GM10847 (cell line): ENCODE results near the gene LMAN1L.
A peak's percentile ranks its signal among the peaks of the same experiment; 100 is the strongest.

ENCODE experiments used
- POLR2A ChIP-seq: IDR thresholded peaks from 2 replicates; pipeline ENCODE4 v1.6.1; 2011; ENCODE audit not compliant: insufficient read length; ENCODE audit errors: extremely low read depth

The LMAN1L gene

GRCh38 chr15:74778599-74778970 lies 34.0 kb upstream of the LMAN1L start:
- no peak for TF ChIP-seq POLR2A

GRCh38 chr15:74779162-74779648 lies 33.4 kb upstream of the LMAN1L start:
- no peak for TF ChIP-seq POLR2A

- TF ChIP-seq POLR2A = no peak
These were observed 31.9 kb upstream of the LMAN1L start for GRCh38 chr15:74780523-74781430.

GRCh38 chr15:74781431-74782258 lies 31.0 kb upstream of the LMAN1L start, which contains the start of gene CSK:
Gene CSK (plus strand): TSS chr15:74782080. CDS start chr15:74798298, 16,218 bp downstream.
- TF ChIP-seq POLR2A = peak; percentile 54

GRCh38 chr15:74782259-74783071 lies 30.2 kb upstream of the LMAN1L start:
- TF ChIP-seq POLR2A = no peak

GRCh38 chr15:74783072-74783807 lies 29.4 kb upstream of the LMAN1L start:
- TF ChIP-seq POLR2A = no peak

- no peak for TF ChIP-seq POLR2A
These were observed 28.8 kb upstream of the LMAN1L start for GRCh38 chr15:74783808-74784175.

GRCh38 chr15:74784426-74785193 lies 28.0 kb upstream of the LMAN1L start:
- no peak for TF ChIP-seq POLR2A

- TF ChIP-seq POLR2A = no peak
These were observed 27.2 kb upstream of the LMAN1L start for GRCh38 chr15:74785194-74786032.

- TF ChIP-seq POLR2A = no peak
These were observed 26.0 kb upstream of the LMAN1L start for GRCh38 chr15:74786551-74787165.

GRCh38 chr15:74787251-74788041 lies 25.2 kb upstream of the LMAN1L start:
- TF ChIP-seq POLR2A = peak; percentile 47

GRCh38 chr15:74788042-74788682 lies 24.5 kb upstream of the LMAN1L start:
- no peak for TF ChIP-seq POLR2A
